Liver (tissue), 9 donors: ENCODE results near the gene HEATR3. TPM values are rescaled to one million over a fixed set of nuclear protein-coding genes. Genes with fewer than 3 reads are reported as not detected.

ENCODE experiments used
- DNase-seq: peaks from one replicate; pipeline ENCODE4 v3.0.0-alpha.2; 2017; ENCODE audit warnings: low spot score
- H3K27ac ChIP-seq, 2 donors: one replicate each; pipeline ENCODE4 v1.7.0; 2013; ENCODE audit warnings: inconsistent platforms in 2 of 2, low read length in 2 of 2, control low read depth in 1 of 2, low read depth in 1 of 2, mild to moderate bottlenecking in 1 of 2
- H3K27me3 ChIP-seq, 4 donors: one replicate each; pipeline versions ENCODE4 v1.6.1 to v1.7.0; 2013; ENCODE audit warnings: low read length in 3 of 4, inconsistent platforms in 1 of 4, mild to moderate bottlenecking in 1 of 4, moderate library complexity in 1 of 4; ENCODE audit not compliant: control insufficient read depth in 4 of 4, insufficient read depth in 4 of 4
- H3K36me3 ChIP-seq, 4 donors: one replicate each; pipeline versions ENCODE4 v1.6.1 to v1.7.0; 2013; ENCODE audit warnings: low read length in 3 of 4, mild to moderate bottlenecking in 3 of 4, low read depth in 1 of 4, moderate library complexity in 1 of 4; ENCODE audit not compliant: control insufficient read depth in 4 of 4, insufficient read depth in 3 of 4
- H3K4me1 ChIP-seq, 4 donors: one replicate each; pipeline versions ENCODE4 v1.6.1 to v1.7.0; 2013; ENCODE audit warnings: low read length in 3 of 4, mild to moderate bottlenecking in 3 of 4, moderate library complexity in 1 of 4; ENCODE audit not compliant: control insufficient read depth in 4 of 4, insufficient read depth in 4 of 4
- H3K4me3 ChIP-seq, 3 donors: one replicate each; pipeline versions ENCODE4 v1.6.1 to v1.7.0; 2013; ENCODE audit warnings: low read length in 3 of 3, control low read depth in 1 of 3, low read depth in 1 of 3, mild to moderate bottlenecking in 1 of 3
- H3K9ac ChIP-seq, 2 donors: one replicate each; pipeline ENCODE4 v1.7.0; 2013; ENCODE audit warnings: low read length in 2 of 2, mild to moderate bottlenecking in 2 of 2, moderate library complexity in 2 of 2, control low read depth in 1 of 2, low read depth in 1 of 2
- H3K9me3 ChIP-seq, 4 donors: one replicate each; pipeline versions ENCODE4 v1.6.1 to v1.7.0; 2013; ENCODE audit warnings: low read length in 3 of 4; ENCODE audit not compliant: control insufficient read depth in 4 of 4
- ATF3 ChIP-seq: IDR thresholded peaks from 2 replicates; pipeline ENCODE4 v1.6.1; 2016; ENCODE audit warnings: antibody characterized with exemption
- CTCF ChIP-seq: fragments of 150-350 bp; IDR thresholded peaks from 2 replicates; pipeline ENCODE4 v1.5.1; 2017; ENCODE audit warnings: improper control_type of control experiment, low read depth, low read length; ENCODE audit not compliant: missing input control
- EGR1 ChIP-seq, 2 donors: IDR thresholded peaks; 2 replicates each; pipeline ENCODE4 v1.6.1; 2016 to 2018; ENCODE audit warnings: antibody characterized with exemption in 2 of 2, low read depth in 2 of 2
- FOXA1 ChIP-seq: IDR thresholded peaks from 2 replicates; pipeline ENCODE4 v1.6.1; 2016; ENCODE audit warnings: antibody characterized with exemption
- FOXA2 ChIP-seq: IDR thresholded peaks from 2 replicates; pipeline ENCODE4 v1.6.1; 2016; ENCODE audit warnings: antibody characterized with exemption
- GABPA ChIP-seq, 2 donors: IDR thresholded peaks in 1 of 2; conservative IDR thresholded peaks in 1 of 2; 2 replicates each; pipeline ENCODE4 v1.6.1; 2016; ENCODE audit warnings: antibody characterized with exemption in 2 of 2, mild to moderate bottlenecking in 1 of 2, moderate library complexity in 1 of 2
- MAX ChIP-seq: IDR thresholded peaks from 2 replicates; pipeline ENCODE4 v1.6.1; 2016; ENCODE audit warnings: antibody characterized with exemption
- NR2F2 ChIP-seq: IDR thresholded peaks from 2 replicates; pipeline ENCODE4 v1.6.1; 2016; ENCODE audit warnings: antibody characterized with exemption
- RAD21 ChIP-seq, 2 donors: IDR thresholded peaks; 2 replicates each; pipeline ENCODE4 v1.6.1; 2016; ENCODE audit warnings: antibody characterized with exemption in 2 of 2, mild to moderate bottlenecking in 2 of 2
- REST ChIP-seq: IDR thresholded peaks from 2 replicates; pipeline ENCODE4 v1.6.1; 2016; ENCODE audit warnings: antibody characterized with exemption, mild to moderate bottlenecking
- RXRA ChIP-seq, 2 donors: IDR thresholded peaks; 2 replicates each; pipeline ENCODE4 v1.6.1; 2017 to 2018; ENCODE audit warnings: antibody characterized with exemption in 2 of 2, mild to moderate bottlenecking in 1 of 2
- TAF1 ChIP-seq: conservative IDR thresholded peaks from 2 replicates; pipeline ENCODE4 v1.6.1; 2016; ENCODE audit warnings: antibody characterized with exemption, mild to moderate bottlenecking
- ZBTB33 ChIP-seq: IDR thresholded peaks from 2 replicates; pipeline ENCODE4 v1.6.1; 2016; ENCODE audit warnings: antibody characterized with exemption
- WGBS: extraction: QIAGEN DNeasy Blood & Tissue Kit; methylation state at CpG from one replicate; pipeline ENCODE4 v1.1.7; 2013; 5-methylcytosine and 5-hydroxymethylcytosine counted together
- polyA plus RNA-seq, 2 donors: library from polyadenylated mRNA; stranded (reverse) in 1 of 2; unstranded in 1 of 2; fragments of 200-250 nt in 1 of 2; fragments of >200 nt in 1 of 2; fragmentation: Nextera tagmentation in 1 of 2; extraction: Ambion mirVana in 1 of 2; gene quantifications; one replicate each; pipeline versions ENCODE4 v1.2.1 to v1.2.3, GENCODE V29; 2013 to 2015
- total RNA-seq, 2 donors: library from RNA; depleted of rRNA; stranded (reverse); fragments of >200 nt; gene quantifications; one replicate each; pipeline ENCODE4 v1.2.3, GENCODE V29; 2014
- donor health status: healthy.
- donor health status: healthy.
- donor health status: healthy.
- donor health status: healthy.
- donor health status: healthy.

HEATR3 gene
- total and polyA plus RNA-seq, 4 donors: 3.8 to 24.3 (median 9.7) TPM

- WGBS: 96% methylated on average over 5 of the region's 5 CpGs
These were observed 7.0 kb downstream of the HEATR3 start for GRCh38 chr16:50072730-50073129.

GRCh38 chr16:50079397-50080140, 13.8 kb downstream of the HEATR3 start:
- Histone ChIP-seq H3K9ac (no peak overlapping the region), H3K9me3 (no peaks in the 10 kb centered on the region), H3K27me3 (no peaks in the 10 kb centered on the region), H3K4me1 (no peaks in the 10 kb centered on the region), H3K4me3 (no peak overlapping the region), H3K36me3 (peaks cover 2 to 34% (median 25%) of the 10 kb centered on the region in 4 donors), H3K27ac (no peak overlapping the region)
- 82% methylated on average over 9 of the region's 9 CpGs for WGBS
- no peak for DNase-seq
- TF ChIP-seq ATF3: no peak
- TF ChIP-seq FOXA2: no peak
- TF ChIP-seq MAX: no peak
- TF ChIP-seq GABPA (IDR thresholded peaks at IDR 0.05 in 1 of 2, conservative IDR thresholded peaks at IDR 0.05 in 1 of 2): no peak
- no peak for TF ChIP-seq CTCF
- TF ChIP-seq FOXA1: no peak
- no peak for TF ChIP-seq RXRA (IDR thresholded peaks at IDR 0.05)
- TF ChIP-seq ZBTB33: no peak
- TF ChIP-seq TAF1: no peak
- TF ChIP-seq RAD21 (IDR thresholded peaks at IDR 0.05): no peak
- TF ChIP-seq EGR1 (IDR thresholded peaks at IDR 0.05; ENCODE audit: low read depth in 2 of 2): no peak
- TF ChIP-seq REST: no peak

More at GRCh38 chr16:50072730-50073129, 7.0 kb downstream of the HEATR3 start:
- TF ChIP-seq RAD21 (IDR thresholded peaks at IDR 0.05) (no peak), FOXA1 (no peak), EGR1 (IDR thresholded peaks at IDR 0.05; ENCODE audit: low read depth in 2 of 2) (no peak), ATF3 (no peak), NR2F2 (no peak), MAX (no peak), ZBTB33 (no peak)
- H3K27ac ChIP-seq: no peak overlapping the region
- H3K9ac ChIP-seq: no peak overlapping the region
- H3K4me3 ChIP-seq: no peak overlapping the region
- DNase-seq: no peak
- no peaks in the 10 kb centered on the region for H3K9me3 ChIP-seq
- no peaks in the 10 kb centered on the region for H3K27me3 ChIP-seq
- peaks cover 0 to 3% (median 0%) of the 10 kb centered on the region in 4 donors for H3K4me1 ChIP-seq
- H3K36me3 ChIP-seq: peaks cover 1 to 18% (median 12%) of the 10 kb centered on the region in 4 donors
